ENCODE results near the gene TMEM109. TPM values are rescaled to one million over a fixed set of nuclear protein-coding genes. Genes with fewer than 3 reads are reported as not detected.
A peak's percentile ranks its signal among the peaks of the same experiment; 100 is the strongest.
"Not testable (repeated sequence)": the region's sequence is repeated elsewhere in the genome, so short reads cannot be mapped to it uniquely, and the experiment has no call there.

TMEM109 gene
- total RNA-seq, 2 experiments from 2014 or later, result 106 to 121 TPM

DNA sequence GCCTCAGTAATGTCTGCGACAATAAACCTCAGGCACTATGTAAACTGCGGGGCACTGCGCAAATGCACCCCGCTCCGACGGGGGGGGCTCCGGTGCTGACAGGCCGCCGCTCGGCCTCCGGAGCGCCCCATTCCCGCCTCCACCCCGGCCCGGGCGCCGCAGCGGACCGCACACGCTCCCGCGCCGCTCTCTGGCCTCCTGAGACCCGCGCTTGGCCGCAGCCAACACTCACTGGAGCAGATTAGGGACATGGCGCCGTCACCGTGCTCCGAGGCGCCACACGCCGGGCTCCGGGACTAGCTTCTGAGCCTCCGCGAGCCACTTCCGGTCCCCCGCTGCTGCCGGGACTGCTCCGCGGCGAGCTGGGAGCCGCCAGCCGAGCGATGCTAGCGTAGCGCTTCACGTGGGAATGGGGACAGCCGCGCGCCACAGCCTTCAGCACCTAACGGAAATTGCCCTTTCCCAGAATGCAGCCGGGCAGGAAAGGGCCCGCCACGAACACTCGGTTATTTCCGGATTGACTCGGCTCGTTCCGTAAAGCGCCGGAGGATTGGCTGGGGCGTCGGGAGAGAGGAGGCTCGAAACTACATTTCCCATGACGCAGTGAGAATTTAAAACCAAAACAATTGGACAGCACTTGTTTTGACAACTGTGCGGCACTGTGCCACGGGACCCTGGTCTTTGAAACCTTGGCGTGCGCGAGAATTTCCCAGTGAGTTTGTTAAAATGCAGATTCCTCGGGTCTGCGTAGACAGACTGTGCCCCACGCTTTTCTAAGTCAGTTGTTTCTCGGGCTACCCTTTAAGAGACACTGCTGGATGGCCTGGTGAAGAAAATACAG, 7.6 kb upstream of the TMEM109 start, which contains the start of gene PRPF19:
Gene PRPF19, minus strand, starts transcription at position 454 of the 841 bp plus-strand sequence. Its CDS starts 203 bp downstream, at position 251.
- DNase-seq, result peak; percentile 99
- H3K27ac Mint-ChIP-seq, result peak within 1 kb of the TSS; percentile 92
- no peaks in the 10 kb centered on the region for H3K9me3 Mint-ChIP-seq (ENCODE audit: low read depth)
- peaks cover 35% of the 10 kb centered on the region for H3K4me1 Mint-ChIP-seq
- peaks cover 14% of the 10 kb centered on the region for H3K27me3 Mint-ChIP-seq
- peak within 1 kb of the TSS; percentile 78 for H3K4me3 Mint-ChIP-seq
- H3K36me3 Mint-ChIP-seq, result peaks cover 15% of the 10 kb centered on the region
- CTCF ChIA-PET, result interaction anchor here (0.6 to 13.0 kb wide), 10 partner anchors 7 to 155 kb away, joined by 3 to 230 read pairs (median 5); partner anchors contain the start of gene TMEM109
- ATAC-seq, result peak; percentile 96

DNA sequence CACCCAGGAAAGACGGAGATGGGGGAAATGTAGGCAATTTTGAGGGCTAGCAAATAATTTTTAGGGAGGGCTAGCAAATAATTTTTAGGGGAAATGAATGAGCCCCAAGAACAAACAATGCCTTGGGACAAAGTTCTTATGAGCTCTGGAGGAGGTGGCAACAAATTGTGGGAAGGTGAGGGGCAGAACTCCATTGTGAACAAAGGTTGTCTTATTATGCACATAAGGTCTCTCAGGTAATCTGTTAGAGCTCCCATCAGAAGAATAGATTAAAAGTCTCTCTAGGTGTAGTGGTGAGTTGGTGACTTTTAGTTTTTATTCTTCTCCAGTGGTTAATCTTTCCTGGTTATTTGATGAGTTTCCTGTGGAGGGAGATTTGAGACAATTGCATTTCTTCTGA, 5.2 kb upstream of the TMEM109 start:
- peaks cover 17% of the 10 kb centered on the region for H3K27me3 Mint-ChIP-seq
- H3K4me1 Mint-ChIP-seq, result peaks cover 47% of the 10 kb centered on the region
- ATAC-seq, result no peak
- CTCF ChIA-PET, result no interaction called here
- no peak overlapping the region for H3K27ac Mint-ChIP-seq
- H3K4me3 Mint-ChIP-seq, result no peak overlapping the region
- no peak for DNase-seq
- H3K36me3 Mint-ChIP-seq, result peaks cover 3% of the 10 kb centered on the region
- no peaks in the 10 kb centered on the region for H3K9me3 Mint-ChIP-seq (ENCODE audit: low read depth)

DNA sequence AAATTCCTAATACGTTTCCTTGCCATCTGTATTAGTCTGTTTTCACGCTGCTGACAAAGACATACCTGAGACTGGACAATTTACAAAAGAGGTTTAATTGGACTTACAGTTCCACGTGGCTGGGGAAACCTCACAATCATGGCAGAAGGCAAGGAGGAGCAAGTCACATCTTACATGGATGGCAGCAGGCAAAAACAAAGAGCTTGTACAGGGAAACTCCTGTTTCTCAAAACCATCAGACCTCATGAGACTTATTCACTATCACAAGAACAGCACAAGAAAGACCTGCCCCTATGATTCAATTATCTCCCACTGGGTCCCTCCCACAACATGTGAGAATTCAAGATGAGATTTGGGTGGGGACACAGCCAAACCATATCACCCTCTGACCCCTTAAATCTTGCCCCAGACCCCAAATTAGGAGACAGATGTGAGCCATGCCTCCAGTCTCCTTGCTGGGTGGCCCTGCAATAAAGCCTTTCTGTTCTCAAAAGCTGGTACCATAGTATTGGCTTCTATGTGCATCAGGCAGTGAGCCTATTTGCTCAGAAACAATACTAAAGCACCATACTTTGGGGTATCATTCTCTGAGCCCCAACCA, 4.2 kb upstream of the TMEM109 start:
- H3K4me3 Mint-ChIP-seq; H3K9me3 Mint-ChIP-seq (ENCODE audit: low read depth); DNase-seq; CTCF ChIA-PET; ATAC-seq; H3K36me3 Mint-ChIP-seq; H3K27ac Mint-ChIP-seq: not testable (repeated sequence)
- Mint-ChIP-seq H3K27me3 (peaks cover 17% of the 10 kb centered on the region), H3K4me1 (peaks cover 40% of the 10 kb centered on the region)

GRCh38 chr11:60910281-60910687, 3.7 kb upstream of the TMEM109 start:
- no peak overlapping the region for H3K4me3 Mint-ChIP-seq
- CTCF ChIA-PET, result no interaction called here
- no peak overlapping the region for H3K27ac Mint-ChIP-seq
- peaks cover 17% of the 10 kb centered on the region for H3K27me3 Mint-ChIP-seq
- ATAC-seq (no peak), DNase-seq (no peak)
- no peaks in the 10 kb centered on the region for H3K9me3 Mint-ChIP-seq (ENCODE audit: low read depth)
- peaks cover 35% of the 10 kb centered on the region for H3K4me1 Mint-ChIP-seq
- H3K36me3 Mint-ChIP-seq, result peaks cover 2% of the 10 kb centered on the region

DNA sequence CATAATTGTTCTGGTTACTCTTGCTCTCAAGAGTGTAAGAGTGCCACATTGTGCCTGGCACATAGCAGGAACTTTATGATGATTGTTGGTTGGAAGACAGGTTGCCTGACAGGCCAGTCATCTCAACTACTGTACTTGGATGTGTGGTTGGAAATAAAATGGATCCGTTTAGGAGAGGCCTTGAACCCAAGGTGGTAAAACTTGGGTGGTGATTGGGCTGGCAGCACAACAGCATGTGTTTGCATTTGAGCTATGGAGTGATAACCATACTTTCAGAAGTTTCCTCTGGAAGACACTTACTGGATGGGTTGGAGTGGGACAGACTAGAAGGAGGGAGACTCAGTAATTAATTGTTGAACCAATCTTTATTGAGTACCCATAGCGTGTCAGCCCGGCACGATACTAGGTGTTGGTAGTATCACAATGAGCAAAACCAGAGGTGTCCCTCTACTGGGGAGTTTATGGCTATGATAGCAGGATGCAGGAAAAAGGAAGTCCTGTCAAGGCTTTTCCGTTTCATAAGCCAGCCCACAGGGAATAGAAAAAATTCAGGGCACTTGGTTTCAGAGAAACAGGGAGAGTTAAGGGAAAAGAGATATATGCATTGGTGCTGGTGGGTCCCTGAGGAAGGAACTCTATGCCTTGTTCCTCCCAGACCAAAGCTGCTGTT, 3.1 kb upstream of the TMEM109 start:
- ATAC-seq (no peak), DNase-seq (no peak)
- Mint-ChIP-seq H3K27me3 (peaks cover 17% of the 10 kb centered on the region), H3K36me3 (peaks cover 2% of the 10 kb centered on the region), H3K4me1 (peaks cover 34% of the 10 kb centered on the region), H3K9me3 (ENCODE audit: low read depth) (no peaks in the 10 kb centered on the region), H3K27ac (no peak overlapping the region), H3K4me3 (no peak overlapping the region)
- CTCF ChIA-PET, result interaction anchor here (0.9 to 1.1 kb wide), 2 partner anchors 23 to 73 kb away, joined by 3 to 4 read pairs; no protein-coding TSS in a partner anchor

DNA sequence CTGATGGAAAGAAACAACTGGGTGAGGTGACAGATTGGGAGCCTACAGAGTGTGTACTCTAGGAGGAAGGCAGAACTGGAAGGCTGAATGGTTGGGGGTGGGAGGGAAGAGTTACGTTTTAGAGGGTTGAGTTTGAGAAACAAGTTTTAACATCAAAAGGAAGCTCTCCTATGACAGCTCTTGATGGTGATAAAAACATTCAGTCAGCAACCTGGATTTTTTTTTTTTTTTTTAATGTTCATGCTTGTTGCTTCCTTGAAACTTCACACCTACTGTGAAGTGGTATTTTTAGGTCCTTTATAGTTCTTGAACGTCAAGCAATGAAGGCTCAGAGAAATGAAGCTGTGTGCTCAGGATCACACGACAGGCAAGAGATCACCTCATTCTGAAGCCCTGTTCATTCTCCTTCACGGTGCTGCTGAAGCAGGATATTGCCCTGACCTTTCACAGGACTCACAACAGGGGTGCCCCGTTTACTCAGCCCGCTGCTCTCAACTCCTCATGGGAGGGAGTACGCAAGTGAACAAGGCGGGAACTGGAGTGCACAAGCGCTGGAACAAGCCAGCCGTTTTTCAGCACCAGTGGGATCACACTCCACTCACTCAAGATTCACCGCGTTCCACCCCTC, 1.6 kb upstream of the TMEM109 start:
- Mint-ChIP-seq H3K9me3 (ENCODE audit: low read depth) (no peaks in the 10 kb centered on the region), H3K4me1 (peaks cover 37% of the 10 kb centered on the region), H3K4me3 (no peak overlapping the region), H3K36me3 (peaks cover 6% of the 10 kb centered on the region), H3K27me3 (peaks cover 17% of the 10 kb centered on the region), H3K27ac (peak overlapping the region; percentile 57)
- ATAC-seq (no peak), DNase-seq (no peak)
- CTCF ChIA-PET, result interaction anchor here (0.9 to 5.8 kb wide), 6 partner anchors 12 to 217 kb away, joined by 3 to 38 read pairs (median 3); no protein-coding TSS in a partner anchor

DNA sequence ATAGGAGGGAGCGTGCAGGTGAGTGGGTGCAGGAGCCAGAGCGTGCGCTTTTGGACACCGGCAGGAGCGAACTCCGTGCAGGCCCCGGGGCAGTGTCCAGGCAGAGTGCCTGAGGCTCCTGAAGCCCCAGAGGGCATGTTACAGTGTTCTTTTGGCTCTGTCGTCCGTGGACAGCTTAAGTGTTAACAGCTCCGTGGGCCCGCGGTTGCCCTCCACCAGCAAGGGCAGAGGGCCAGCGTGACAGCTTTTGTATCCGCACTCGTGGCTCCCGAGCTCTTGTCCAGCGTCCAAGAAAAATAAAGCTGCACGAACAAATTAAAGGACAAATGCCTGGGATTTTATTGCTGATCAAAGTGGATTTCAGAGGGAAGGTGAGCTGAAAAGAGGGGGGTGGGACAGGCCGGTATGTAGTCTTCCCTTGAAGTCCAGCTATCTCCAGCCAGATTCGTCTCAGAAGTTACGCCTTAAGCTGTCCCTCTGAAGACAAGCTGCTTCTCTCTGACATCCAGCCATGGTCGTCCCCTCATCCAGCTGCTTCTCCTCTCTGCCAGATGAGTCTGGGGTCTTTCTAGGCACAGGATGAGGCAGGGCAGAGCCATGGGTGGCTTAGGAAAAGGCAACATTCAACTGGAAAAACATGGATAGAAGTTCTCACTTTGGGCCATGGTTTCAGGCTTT, 968 bp upstream of the TMEM109 start:
- Mint-ChIP-seq H3K4me1 (peaks cover 36% of the 10 kb centered on the region), H3K4me3 (no peak overlapping the region), H3K27me3 (peaks cover 17% of the 10 kb centered on the region), H3K27ac (peak overlapping the region; percentile 98), H3K9me3 (ENCODE audit: low read depth) (no peaks in the 10 kb centered on the region), H3K36me3 (peaks cover 6% of the 10 kb centered on the region)
- DNase-seq (no peak), ATAC-seq (no peak)
- CTCF ChIA-PET, result interaction anchor here (0.8 to 5.8 kb wide), 11 partner anchors 8 to 382 kb away, joined by 3 to 38 read pairs (median 4); partner anchors contain the start of genes SLC15A3 and VWCE

DNA sequence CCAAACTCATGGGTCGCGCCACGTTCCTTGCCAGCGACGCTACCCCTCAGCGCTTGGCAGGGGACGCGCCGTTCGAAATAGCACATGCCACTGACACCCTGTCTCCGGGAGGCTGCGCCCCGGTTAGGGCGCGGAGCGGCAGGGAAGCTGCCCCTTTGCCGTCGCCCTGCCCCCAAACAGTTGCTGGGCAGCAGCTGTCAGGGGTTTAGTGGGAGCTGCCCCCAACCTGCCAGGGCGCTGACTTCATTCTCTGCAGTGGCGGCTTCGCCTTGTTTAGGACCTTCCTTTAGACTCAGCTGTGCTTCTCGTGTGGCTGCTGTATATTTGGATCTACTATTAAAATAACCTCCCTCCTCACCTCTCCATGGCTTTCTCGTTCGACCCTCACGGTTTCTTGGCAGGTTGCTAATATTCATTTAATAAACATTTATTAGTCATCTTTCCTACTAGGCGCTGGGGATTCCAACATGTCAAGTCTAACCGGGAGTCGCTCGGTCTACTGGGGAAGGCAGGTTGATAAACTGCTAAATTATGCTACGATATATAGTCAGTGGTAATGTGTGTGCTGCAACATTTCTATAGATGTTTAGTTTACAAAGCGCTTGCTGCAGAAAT, 782 bp downstream of the TMEM109 start:
- peaks cover 6% of the 10 kb centered on the region for H3K27me3 Mint-ChIP-seq
- peaks cover 11% of the 10 kb centered on the region for H3K36me3 Mint-ChIP-seq
- H3K27ac Mint-ChIP-seq, result peak overlapping the region; percentile 94
- H3K4me1 Mint-ChIP-seq, result peaks cover 36% of the 10 kb centered on the region
- CTCF ChIA-PET, result interaction anchor here (1.0 to 5.8 kb wide), 27 partner anchors 9 to 273 kb away, joined by 3 to 38 read pairs (median 4); partner anchors contain the start of genes PRPF19 and SLC15A3
- H3K9me3 Mint-ChIP-seq (ENCODE audit: low read depth), result no peaks in the 10 kb centered on the region
- DNase-seq (peak; percentile 63), ATAC-seq (peak; percentile 29)
- peak overlapping the region; percentile 94 for H3K4me3 Mint-ChIP-seq

GRCh38 chr11:60915248-60915914, 1.4 kb downstream of the TMEM109 start:
- H3K4me3 Mint-ChIP-seq, result peak overlapping the region; percentile 94
- H3K27ac Mint-ChIP-seq, result peak overlapping the region; percentile 94
- peaks cover 36% of the 10 kb centered on the region for H3K4me1 Mint-ChIP-seq
- ATAC-seq (peak; percentile 67), DNase-seq (peak; percentile 91)
- H3K36me3 Mint-ChIP-seq, result peaks cover 17% of the 10 kb centered on the region
- peaks cover 6% of the 10 kb centered on the region for H3K27me3 Mint-ChIP-seq
- no peaks in the 10 kb centered on the region for H3K9me3 Mint-ChIP-seq (ENCODE audit: low read depth)
- CTCF ChIA-PET, result interaction anchor here (0.8 to 5.8 kb wide), 25 partner anchors 9 to 272 kb away, joined by 3 to 38 read pairs (median 4); partner anchors contain the start of genes PRPF19 and TMEM132A

DNA sequence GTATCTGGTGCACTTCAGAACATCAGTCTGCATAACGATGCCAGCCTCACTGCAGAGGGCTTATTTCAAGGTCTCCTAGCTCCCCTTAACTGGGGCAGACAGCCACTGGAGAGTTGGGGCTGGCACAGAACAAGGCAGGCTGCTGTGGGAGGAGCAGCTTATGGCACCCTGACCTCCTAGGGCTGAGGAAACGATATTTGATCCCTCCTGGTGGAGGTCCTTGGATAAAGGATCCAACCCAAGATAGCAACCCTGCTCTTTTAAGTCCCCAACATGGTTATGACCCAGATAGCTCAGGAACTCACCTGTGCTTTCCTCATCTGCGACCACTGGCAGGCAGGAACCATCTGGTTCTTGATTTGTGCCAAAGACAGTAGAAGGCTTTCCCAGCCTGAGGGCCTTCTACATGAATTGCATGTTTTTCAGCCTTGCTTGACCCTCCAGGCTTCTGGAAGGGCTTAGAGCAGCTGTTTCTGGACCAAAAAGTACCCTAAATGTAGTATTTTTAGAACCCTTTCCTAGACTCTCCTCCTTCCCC, 2.8 kb downstream of the TMEM109 start:
- peak overlapping the region; percentile 16 for H3K27ac Mint-ChIP-seq
- no peak for ATAC-seq
- no peak overlapping the region for H3K4me3 Mint-ChIP-seq
- H3K27me3 Mint-ChIP-seq, result peaks cover 2% of the 10 kb centered on the region
- H3K36me3 Mint-ChIP-seq, result peaks cover 28% of the 10 kb centered on the region
- H3K9me3 Mint-ChIP-seq (ENCODE audit: low read depth), result no peaks in the 10 kb centered on the region
- CTCF ChIA-PET, result interaction anchor here (1.1 to 5.8 kb wide), 3 partner anchors 11 to 271 kb away, joined by 4 to 38 read pairs (median 12); partner anchors contain the start of gene PRPF19
- no peak for DNase-seq
- peaks cover 33% of the 10 kb centered on the region for H3K4me1 Mint-ChIP-seq

GRCh38 chr11:60917267-60917666, 3.3 kb downstream of the TMEM109 start:
- no peak for ATAC-seq
- no peak overlapping the region for H3K4me3 Mint-ChIP-seq
- peaks cover 30% of the 10 kb centered on the region for H3K36me3 Mint-ChIP-seq
- no peaks in the 10 kb centered on the region for H3K27me3 Mint-ChIP-seq
- no peaks in the 10 kb centered on the region for H3K9me3 Mint-ChIP-seq (ENCODE audit: low read depth)
- CTCF ChIA-PET, result interaction anchor here (1.1 kb wide), 1 partner anchor 11 kb away, joined by 4 read pairs; the partner anchor contains the start of gene PRPF19
- peak overlapping the region; percentile 16 for H3K27ac Mint-ChIP-seq
- DNase-seq, result no peak
- H3K4me1 Mint-ChIP-seq, result peaks cover 28% of the 10 kb centered on the region
